IMR-90 (cell line): ENCODE measurements around the gene HMCN1. TPM values are rescaled to one million over a fixed set of nuclear protein-coding genes. Genes with fewer than 3 reads are reported as not detected.
A peak's percentile ranks its signal among the peaks of the same experiment; 100 is the strongest.

ENCODE experiments used
- ATAC-seq: fragments of 200-7000 bp; cut with Tn5 transposase; 2 replicates; pipeline ENCODE4 v1.9.1; 2020; ENCODE audit warnings: low read depth, mild to moderate bottlenecking, moderate library complexity
- BruUV-seq: library from RNA; stranded (reverse); fragments of 400-500 nt; replicated peaks from 2 replicates; lab custom pipeline; 2021; lab: Mats Ljungman, UMichigan
- CTCF ChIA-PET: fragments of 300-600 bp; formaldehyde crosslinking; extraction: SDS; loops from one replicate; lab custom pipeline; 2021; ENCODE audit warnings: antibody characterized with exemption; lab: Yijun Ruan, JAX
- POLR2A ChIA-PET: fragments of 300-600 bp; sonication (Branson Sonifier 250); formaldehyde crosslinking; loops from one replicate; lab custom pipeline; 2022; ENCODE audit warnings: antibody characterized with exemption; ENCODE audit not compliant: unreplicated experiment; lab: Charles Lee
- DNase-seq: peaks from one replicate; pipeline ENCODE4 v3.0.0; 2013
- H2AFZ ChIP-seq: replicated peaks from 2 replicates; pipeline ENCODE3; 2013; ENCODE audit warnings: low read length, mild to moderate bottlenecking; ENCODE audit not compliant: poor library complexity
- H2AK5ac ChIP-seq: 2 replicates; pipeline ENCODE4 v1.6.1; 2013; ENCODE audit warnings: low read depth, low read length, inconsistent platforms
- H2AK9ac ChIP-seq: replicated peaks from 2 replicates; pipeline ENCODE3; 2013; ENCODE audit warnings: mild to moderate bottlenecking, low read depth, low read length, moderate library complexity; ENCODE audit not compliant: poor library complexity
- H2BK120ac ChIP-seq: 2 replicates; pipeline ENCODE4 v1.6.1; 2013; ENCODE audit warnings: low read depth, low read length, inconsistent platforms
- H2BK15ac ChIP-seq: 3 replicates; pipeline ENCODE4 v1.6.1; 2013; ENCODE audit warnings: low read depth, low read length, inconsistent platforms
- H2BK20ac ChIP-seq: 2 replicates; pipeline ENCODE4 v1.6.1; 2013; ENCODE audit warnings: low read depth, mild to moderate bottlenecking, inconsistent platforms, low read length, moderate library complexity
- H2BK5ac ChIP-seq: 2 replicates; pipeline ENCODE4 v1.6.1; 2013; ENCODE audit warnings: mild to moderate bottlenecking, low read depth, low read length, inconsistent platforms; ENCODE audit not compliant: poor library complexity, severe bottlenecking
- H3K14ac ChIP-seq: replicated peaks from 2 replicates; pipeline ENCODE4 v1.6.1; 2013; ENCODE audit warnings: low read depth, low read length, inconsistent platforms
- H3K18ac ChIP-seq: 2 replicates; pipeline ENCODE4 v1.6.1; 2013; ENCODE audit warnings: low read depth, low read length, control low read depth
- H3K23ac ChIP-seq: 2 replicates; pipeline ENCODE4 v1.6.1; 2013; ENCODE audit warnings: low read depth, low read length, inconsistent platforms
- H3K27ac ChIP-seq: 2 replicates; pipeline ENCODE4 v1.5.1; 2013; ENCODE audit warnings: mild to moderate bottlenecking, control low read depth, low read length; ENCODE audit not compliant: insufficient read depth
- H3K27me3 ChIP-seq: 2 replicates; pipeline ENCODE4 v1.6.1; 2013; ENCODE audit warnings: low read length; ENCODE audit not compliant: control insufficient read depth, insufficient read depth
- H3K36me3 ChIP-seq: 2 replicates; pipeline ENCODE4 v1.6.1; 2013; ENCODE audit warnings: low read length, mixed read lengths; ENCODE audit not compliant: control insufficient read depth, insufficient read depth
- H3K4ac ChIP-seq: 2 replicates; pipeline ENCODE4 v1.6.1; 2013; ENCODE audit warnings: low read depth, low read length, inconsistent platforms
- H3K4me1 ChIP-seq: 2 replicates; pipeline ENCODE4 v1.6.1; 2013; ENCODE audit warnings: low read length, mixed read lengths; ENCODE audit not compliant: control insufficient read depth, insufficient read depth
- H3K4me2 ChIP-seq: 2 replicates; pipeline ENCODE4 v1.6.1; 2013; ENCODE audit warnings: low read depth, mild to moderate bottlenecking, control low read depth, low read length, moderate library complexity
- H3K4me3 ChIP-seq: 2 replicates; pipeline ENCODE4 v1.5.1; 2013; ENCODE audit warnings: low read depth, mild to moderate bottlenecking, control low read depth, low read length, moderate library complexity; ENCODE audit not compliant: insufficient read depth
- H3K56ac ChIP-seq: 2 replicates; pipeline ENCODE4 v1.6.1; 2013; ENCODE audit warnings: low read length, inconsistent platforms; ENCODE audit not compliant: insufficient read depth; ENCODE audit errors: extremely low read depth
- H3K79me1 ChIP-seq, 2 experiments: 2 replicates each; pipeline ENCODE4 v1.6.1; 2013; ENCODE audit warnings: low read length in 2 of 2, inconsistent platforms in 1 of 2, low read depth in 1 of 2
- H3K9ac ChIP-seq: 2 replicates; pipeline ENCODE4 v1.6.1; 2013; ENCODE audit warnings: low read depth, low read length, control low read depth
- H3K9me1 ChIP-seq: 2 replicates; pipeline ENCODE4 v1.6.1; 2013; ENCODE audit warnings: low read length, inconsistent platforms; ENCODE audit not compliant: insufficient read depth
- H3K9me3 ChIP-seq: 2 replicates; pipeline ENCODE4 v1.6.1; 2013; ENCODE audit warnings: low read length; ENCODE audit not compliant: control insufficient read depth, insufficient read depth
- H4K20me1 ChIP-seq: 2 replicates; pipeline ENCODE4 v1.6.1; 2013; ENCODE audit warnings: low read length, inconsistent platforms; ENCODE audit not compliant: insufficient read depth
- H4K5ac ChIP-seq: 2 replicates; pipeline ENCODE4 v1.6.1; 2013; ENCODE audit warnings: mild to moderate bottlenecking, low read depth, low read length, control low read depth
- H4K8ac ChIP-seq, 2 experiments: 2 replicates each; pipeline ENCODE4 v1.6.1; 2013; ENCODE audit warnings: low read depth in 2 of 2, low read length in 2 of 2, control low read depth in 1 of 2, inconsistent platforms in 1 of 2
- H4K91ac ChIP-seq: 2 replicates; pipeline ENCODE4 v1.6.1; 2013; ENCODE audit warnings: low read depth, low read length, inconsistent platforms; ENCODE audit not compliant: insufficient read depth
- CEBPB ChIP-seq: IDR thresholded peaks from 2 replicates; pipeline ENCODE4 v1.6.1; 2012; ENCODE audit warnings: low read depth, low read length, improper control_type of control experiment
- FOS ChIP-seq: fragments of 150-350 bp; IDR thresholded peaks from 2 replicates; pipeline ENCODE4 v1.6.1; 2016; ENCODE audit warnings: low read depth, low read length
- MAZ ChIP-seq: IDR thresholded peaks from 2 replicates; pipeline ENCODE4 v1.6.1; 2012; ENCODE audit warnings: low read depth, mild to moderate bottlenecking, low read length, improper control_type of control experiment, moderate library complexity, borderline replicate concordance
- WGBS, 2 experiments: methylation state at CpG; one replicate each; pipeline versions ENCODE4 v1.1.5 to v1.1.7; 2013; ENCODE audit warnings: missing lambda C conversion rate in 2 of 2; ENCODE audit not compliant: insufficient read length in 1 of 2; ENCODE audit errors: extremely low coverage in 2 of 2; 5-methylcytosine and 5-hydroxymethylcytosine counted together
- dilution Hi-C: fragments of 300-500 bp; cut with HindIII; formaldehyde crosslinking; loops from one replicate; pipeline ENCODE4 v1.14.3; 2018; ENCODE audit warnings: low sequenced_read_pairs; ENCODE audit not compliant: unreplicated experiment
- in situ Hi-C: fragments of 300-500 bp; cut with MboI; formaldehyde crosslinking; loops from 3 replicates; pipeline ENCODE4 v1.14.3; 2019; ENCODE audit warnings: low sequenced_read_pairs, inconsistent platforms, mixed read lengths
- intact Hi-C: fragments of 100-400 bp; cut with micrococcal nuclease; formaldehyde crosslinking; loops from 2 replicates; pipeline ENCODE4 v1.10.0; 2022
- polyA plus RNA-seq, 3 experiments: library from polyadenylated mRNA; depleted of rRNA; stranded (reverse); fragments of >200 nt; gene quantifications; 2 replicates each; pipeline ENCODE4 v1.2.3, GENCODE V29; 2012; ENCODE audit warnings: low replicate concordance in 1 of 3
- total RNA-seq: library from RNA; depleted of rRNA; stranded (reverse); fragments of >200 nt; gene quantifications from 2 replicates; pipeline ENCODE4 v1.2.3, GENCODE V29; 2012
- TF ChIP-seq, protein P1 (sequence below): fragments of 150-350 bp; IDR thresholded peaks from 2 replicates; pipeline ENCODE4 v1.6.1; 2017; ENCODE audit warnings: mild to moderate bottlenecking, antibody characterized with exemption, low read length, low read depth

Gene HMCN1
- total and polyA plus RNA-seq, 2 of the 4 experiments (the other 2 are of a cell fraction): 6.1 to 11.7 TPM

DNA sequence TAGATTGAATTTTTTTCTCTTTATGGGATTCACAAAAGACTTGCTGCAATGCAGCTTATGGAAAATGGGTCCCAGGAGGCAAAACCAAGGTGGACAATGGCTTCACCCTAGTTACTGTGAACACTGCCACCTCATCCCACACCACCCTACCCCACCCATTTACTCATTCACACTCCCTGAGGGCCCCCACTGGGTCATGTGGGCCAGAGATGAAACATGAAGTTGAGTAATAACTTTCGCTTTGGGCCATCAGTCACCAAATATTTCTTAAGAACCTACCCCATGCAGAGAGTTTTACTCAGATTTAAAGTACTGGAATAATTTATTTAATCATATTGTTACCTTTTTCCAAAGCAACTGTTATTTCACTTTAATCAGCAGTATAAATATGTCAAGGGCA, 449.0 kb downstream of the HMCN1 start:
- Histone ChIP-seq H4K20me1 (no peaks in the 10 kb centered on the region), H3K14ac (0 out of 2 replicates have a peak overlapping the region, but pooled peaks have one; percentile 42), H2BK20ac (no peak overlapping the region), H3K36me3 (no peaks in the 10 kb centered on the region), H3K4me1 (peaks cover 13% of the 10 kb centered on the region), H3K4me2 (no peak overlapping the region; the same call in 1 of the 2 replicates), H2AK5ac (no peak overlapping the region), H2AFZ (peak overlapping the region; percentile 77), H3K79me1 (no peaks in the 10 kb centered on the region), H4K91ac (no peak overlapping the region), H2AK9ac (no peak overlapping the region), H3K4me3 (no peak overlapping the region), H3K9me1 (peaks cover 8% of the 10 kb centered on the region), H3K18ac (no peak overlapping the region), H3K9me3 (no peaks in the 10 kb centered on the region), H3K27me3 (no peaks in the 10 kb centered on the region), H3K4ac (no peak overlapping the region; the same call in 1 of the 2 replicates), H4K8ac (no peak overlapping the region), H3K56ac (no peak overlapping the region), H3K23ac (peak overlapping the region; percentile 73; the same call in 1 of the 2 replicates), H3K27ac (no peak overlapping the region), H4K5ac (no peak overlapping the region), H2BK15ac (no peak overlapping the region), H2BK120ac (0 out of 2 replicates have a peak overlapping the region, but pooled peaks have one; percentile 18), H3K9ac (no peak overlapping the region), H2BK5ac (no peak overlapping the region)
- ATAC-seq (no peak), DNase-seq (peak; percentile 58)
- WGBS, 2 experiments: no CpG with 5 or more reads among the region's 1 CpG
- no TSS peak for BruUV-seq
- dilution Hi-C loops (no loop called here), intact Hi-C loops (no loop called here), in situ Hi-C loops (no loop called here)
- POLR2A ChIA-PET: no interaction called here
- CTCF ChIA-PET: no interaction called here
- TF ChIP-seq MAZ (peak; percentile 82), CEBPB (peak; percentile 63; the same call in 1 of the 2 replicates), FOS (no peak)
- TF ChIP-seq, protein P1, sequence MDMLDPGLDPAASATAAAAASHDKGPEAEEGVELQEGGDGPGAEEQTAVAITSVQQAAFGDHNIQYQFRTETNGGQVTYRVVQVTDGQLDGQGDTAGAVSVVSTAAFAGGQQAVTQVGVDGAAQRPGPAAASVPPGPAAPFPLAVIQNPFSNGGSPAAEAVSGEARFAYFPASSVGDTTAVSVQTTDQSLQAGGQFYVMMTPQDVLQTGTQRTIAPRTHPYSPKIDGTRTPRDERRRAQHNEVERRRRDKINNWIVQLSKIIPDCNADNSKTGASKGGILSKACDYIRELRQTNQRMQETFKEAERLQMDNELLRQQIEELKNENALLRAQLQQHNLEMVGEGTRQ: peak; percentile 67
